Activated CD4-positive, alpha-beta T cell treated with anti-CD3 and anti-CD28 coated beads, Interleukin-2, Interleukin-4, amounts not matched to agents 100 ng/mL and 50 ng/mL, durations not matched to agents 16 hours and 8 hours (primary cell): ENCODE measurements around the gene DVL1.

Source experiments
- DNase-seq: peaks from one replicate; pipeline ENCODE4 v3.0.0-alpha.2; 2020; ENCODE audit warnings: low spot score

The DVL1 gene

GRCh38 chr1:1340185-1340584 is 9.0 kb downstream of the DVL1 start:
- DNase-seq: no peak

DNA sequence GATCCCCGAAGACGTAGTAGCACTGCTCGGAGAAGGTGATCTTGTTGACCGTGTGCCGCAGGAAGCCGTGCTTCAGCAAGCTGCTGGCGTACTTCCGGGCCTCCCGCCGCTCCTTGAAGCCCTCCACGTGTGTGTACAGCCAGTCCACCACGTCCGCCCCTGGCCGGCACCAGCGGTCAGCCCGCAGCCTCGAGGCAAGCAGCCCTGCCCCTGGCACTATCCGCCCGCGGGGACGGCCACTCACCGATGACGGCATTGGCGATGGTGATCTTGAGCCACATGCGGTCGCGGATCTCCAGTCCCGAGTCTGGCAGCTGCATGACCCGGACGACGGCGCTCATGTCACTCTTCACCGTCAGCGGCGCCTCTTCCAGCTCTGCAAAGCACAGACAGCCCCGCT is 10.9 kb downstream of the DVL1 start:
- DNase-seq: no peak

DNA sequence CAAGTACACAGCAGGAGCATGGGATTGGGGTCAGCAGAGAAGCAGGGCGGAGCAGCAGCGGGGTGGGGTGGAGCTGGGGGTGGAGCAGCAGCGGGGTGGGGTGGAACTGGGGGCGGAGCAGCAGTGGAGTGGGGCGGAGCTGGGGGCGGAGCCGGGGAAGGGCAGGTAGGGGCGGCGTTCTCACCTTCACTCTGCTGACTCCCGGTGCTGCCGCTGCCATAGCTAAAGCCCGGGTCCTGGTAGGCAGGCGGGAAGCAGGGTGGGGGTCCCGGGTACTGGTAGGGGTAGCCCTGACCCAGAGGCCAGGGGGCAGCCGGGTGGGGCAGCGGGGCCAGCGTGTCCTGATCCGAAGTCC is 11.4 kb downstream of the DVL1 start:
- peak; percentile 29 for DNase-seq

DNA sequence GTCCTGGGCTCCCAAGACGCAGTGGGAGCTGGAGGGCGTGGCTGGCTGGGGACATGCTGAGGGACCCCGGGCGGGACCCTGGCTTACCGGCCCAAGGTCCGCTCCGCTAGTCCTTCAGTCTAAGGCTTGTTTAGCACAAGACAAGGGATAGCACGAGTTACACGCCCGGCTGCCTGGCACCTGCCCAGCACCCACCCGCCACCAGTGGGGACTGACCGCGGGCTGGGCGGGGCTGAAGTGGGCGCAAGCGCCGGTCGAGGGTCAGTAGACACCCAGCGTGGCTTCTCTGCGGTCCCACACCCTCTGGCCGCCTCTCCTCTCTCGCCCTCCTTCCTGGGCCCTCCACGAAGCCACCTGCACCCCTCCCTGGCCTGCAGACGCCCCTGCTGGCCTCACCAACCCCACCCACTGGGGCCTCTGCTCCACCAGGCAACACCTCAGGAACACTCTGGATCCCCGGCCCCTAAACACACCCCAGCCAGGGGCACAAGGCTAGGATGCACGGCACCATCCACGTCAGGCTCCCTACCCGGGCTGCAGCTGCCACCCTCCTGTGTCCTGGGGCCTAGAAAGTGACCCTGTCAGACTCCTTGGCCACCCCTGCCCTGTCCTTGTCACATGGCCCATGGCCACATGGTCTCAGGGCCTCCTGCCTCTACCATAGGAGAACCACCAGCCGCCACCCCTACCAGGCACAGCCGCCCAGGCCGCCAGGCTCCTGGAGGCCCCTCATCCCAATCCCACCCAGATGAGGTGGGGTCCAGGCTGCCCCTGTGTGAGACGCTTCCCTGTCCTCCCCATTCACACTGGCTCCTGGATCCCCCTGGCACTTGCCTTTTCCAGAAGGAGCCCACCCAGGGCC is 12.1 kb downstream of the DVL1 start:
- no peak for DNase-seq

DNA sequence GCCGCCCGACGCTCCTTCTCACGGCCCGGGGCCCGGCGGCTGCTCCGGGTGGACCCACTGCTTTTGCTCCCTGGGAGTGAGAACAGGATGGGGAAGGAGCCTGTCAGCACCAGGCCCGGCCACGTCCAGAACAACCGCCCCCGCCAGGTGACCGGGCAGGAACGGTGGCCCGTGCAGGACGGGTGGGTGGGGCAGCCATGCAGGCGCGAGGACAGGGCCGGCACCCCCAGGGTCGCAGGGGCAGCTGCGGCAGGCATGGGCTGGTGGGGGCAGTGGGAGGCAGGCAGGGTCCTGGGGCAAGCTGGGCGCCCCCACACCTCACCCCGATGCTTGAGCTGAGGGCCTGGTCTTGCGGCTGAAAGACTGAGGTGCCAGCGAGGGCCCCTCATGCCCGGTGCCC is 12.8 kb downstream of the DVL1 start:
- no peak for DNase-seq

DNA sequence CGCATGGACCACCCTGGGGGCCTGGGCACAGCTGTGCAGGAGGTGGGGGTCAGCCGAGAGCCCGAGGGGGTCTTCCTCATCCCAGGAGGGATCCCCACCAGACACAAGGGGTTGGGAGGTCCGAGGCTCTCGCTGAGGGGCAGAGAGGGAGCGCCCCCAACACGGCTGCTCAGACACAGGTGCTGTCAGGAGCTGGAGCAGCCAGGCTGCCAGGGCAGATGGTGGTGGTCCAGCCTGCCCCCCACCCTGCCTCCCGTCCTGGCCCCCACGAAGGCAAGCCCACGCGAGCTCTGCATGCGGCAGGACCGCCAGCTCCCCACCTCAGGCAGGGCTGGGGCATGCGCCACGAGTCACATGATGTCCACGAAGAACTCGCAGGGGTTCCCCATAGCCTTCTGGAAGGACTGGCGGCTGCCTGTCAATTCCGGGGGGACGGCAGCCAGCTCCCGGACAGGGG is 13.4 kb downstream of the DVL1 start:
- DNase-seq: no peak

- DNase-seq: no peak
These were observed 13.9 kb downstream of the DVL1 start for GRCh38 chr1:1335283-1335682.

DNA sequence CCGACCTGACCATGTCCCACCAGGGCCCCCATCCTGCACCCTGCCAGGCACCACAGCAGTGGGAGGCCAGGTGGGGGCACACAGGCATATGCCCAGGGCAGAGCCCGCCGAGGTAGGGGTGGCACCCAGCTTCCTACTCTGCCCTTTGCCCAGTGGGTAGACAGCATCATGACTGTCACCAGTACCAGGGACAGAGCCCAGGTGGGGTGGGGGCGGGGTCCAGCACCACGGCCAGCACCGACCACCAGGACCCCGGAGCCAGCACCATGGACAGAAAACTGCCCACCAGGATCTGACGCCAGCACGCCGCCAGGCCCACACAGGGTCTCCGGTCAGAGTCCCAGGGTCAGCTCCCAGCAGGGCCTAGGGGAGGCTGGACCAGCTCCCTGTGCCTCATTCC is 14.4 kb downstream of the DVL1 start:
- no peak for DNase-seq

GRCh38 chr1:1333551-1334241 is 15.5 kb downstream of the DVL1 start:
- DNase-seq: no peak

GRCh38 chr1:1332774-1333480 is 16.3 kb downstream of the DVL1 start:
- no peak for DNase-seq

DNA sequence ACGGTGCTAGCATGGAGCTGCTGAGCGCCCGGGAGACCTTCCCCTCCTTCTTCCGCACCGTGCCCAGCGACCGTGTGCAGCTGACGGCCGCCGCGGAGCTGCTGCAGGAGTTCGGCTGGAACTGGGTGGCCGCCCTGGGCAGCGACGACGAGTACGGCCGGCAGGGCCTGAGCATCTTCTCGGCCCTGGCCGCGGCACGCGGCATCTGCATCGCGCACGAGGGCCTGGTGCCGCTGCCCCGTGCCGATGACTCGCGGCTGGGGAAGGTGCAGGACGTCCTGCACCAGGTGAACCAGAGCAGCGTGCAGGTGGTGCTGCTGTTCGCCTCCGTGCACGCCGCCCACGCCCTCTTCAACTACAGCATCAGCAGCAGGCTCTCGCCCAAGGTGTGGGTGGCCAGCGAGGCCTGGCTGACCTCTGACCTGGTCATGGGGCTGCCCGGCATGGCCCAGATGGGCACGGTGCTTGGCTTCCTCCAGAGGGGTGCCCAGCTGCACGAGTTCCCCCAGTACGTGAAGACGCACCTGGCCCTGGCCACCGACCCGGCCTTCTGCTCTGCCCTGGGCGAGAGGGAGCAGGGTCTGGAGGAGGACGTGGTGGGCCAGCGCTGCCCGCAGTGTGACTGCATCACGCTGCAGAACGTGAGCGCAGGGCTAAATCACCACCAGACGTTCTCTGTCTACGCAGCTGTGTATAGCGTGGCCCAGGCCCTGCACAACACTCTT is 17.0 kb downstream of the DVL1 start:
- no peak for DNase-seq

DNA sequence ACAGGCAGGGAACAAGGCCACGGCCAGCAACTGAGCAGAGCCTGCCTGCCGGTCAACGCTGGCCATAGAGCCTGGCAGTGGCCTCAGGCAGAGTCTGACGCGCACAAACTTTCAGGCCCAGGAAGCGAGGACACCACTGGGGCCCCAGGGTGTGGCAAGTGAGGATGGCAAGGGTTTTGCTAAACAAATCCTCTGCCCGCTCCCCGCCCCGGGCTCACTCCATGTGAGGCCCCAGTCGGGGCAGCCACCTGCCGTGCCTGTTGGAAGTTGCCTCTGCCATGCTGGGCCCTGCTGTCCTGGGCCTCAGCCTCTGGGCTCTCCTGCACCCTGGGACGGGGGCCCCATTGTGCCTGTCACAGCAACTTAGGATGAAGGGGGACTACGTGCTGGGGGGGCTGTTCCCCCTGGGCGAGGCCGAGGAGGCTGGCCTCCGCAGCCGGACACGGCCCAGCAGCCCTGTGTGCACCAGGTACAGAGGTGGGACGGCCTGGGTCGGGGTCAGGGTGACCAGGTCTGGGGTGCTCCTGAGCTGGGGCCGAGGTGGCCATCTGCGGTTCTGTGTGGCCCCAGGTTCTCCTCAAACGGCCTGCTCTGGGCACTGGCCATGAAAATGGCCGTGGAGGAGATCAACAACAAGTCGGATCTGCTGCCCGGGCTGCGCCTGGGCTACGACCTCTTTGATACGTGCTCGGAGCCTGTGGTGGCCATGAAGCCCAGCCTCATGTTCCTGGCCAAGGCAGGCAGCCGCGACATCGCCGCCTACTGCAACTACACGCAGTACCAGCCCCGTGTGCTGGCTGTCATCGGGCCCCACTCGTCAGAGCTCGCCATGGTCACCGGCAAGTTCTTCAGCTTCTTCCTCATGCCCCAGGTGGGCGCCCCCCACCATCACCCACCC is 17.9 kb downstream of the DVL1 start, which contains the start of gene TAS1R3:
Gene TAS1R3 (plus strand): TSS at position 213 of the 898 bp plus-strand sequence. CDS start 66 bp downstream, at position 279.
- no peak for DNase-seq

GRCh38 chr1:1330366-1331067 is 18.7 kb downstream of the DVL1 start:
- DNase-seq: no peak

- DNase-seq: no peak
These were observed 19.7 kb downstream of the DVL1 start for GRCh38 chr1:1329304-1330210.

GRCh38 chr1:1328254-1328653 is 21.0 kb downstream of the DVL1 start:
- DNase-seq: no peak

DNA sequence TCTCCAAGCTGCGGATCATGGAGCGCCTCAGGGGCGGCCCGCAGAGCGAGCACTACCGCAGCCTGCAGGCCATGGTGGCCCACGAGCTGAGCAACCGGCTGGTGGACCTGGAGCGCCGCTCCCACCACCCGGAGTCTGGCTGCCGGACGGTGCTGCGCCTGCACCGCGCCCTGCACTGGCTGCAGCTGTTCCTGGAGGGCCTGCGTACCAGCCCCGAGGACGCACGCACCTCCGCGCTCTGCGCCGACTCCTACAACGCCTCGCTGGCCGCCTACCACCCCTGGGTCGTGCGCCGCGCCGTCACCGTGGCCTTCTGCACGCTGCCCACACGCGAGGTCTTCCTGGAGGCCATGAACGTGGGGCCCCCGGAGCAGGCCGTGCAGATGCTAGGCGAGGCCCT is 21.9 kb downstream of the DVL1 start:
- no peak for DNase-seq

- no peak for DNase-seq
These were observed 23.1 kb downstream of the DVL1 start for GRCh38 chr1:1326075-1326605.

GRCh38 chr1:1325288-1326074 is 23.7 kb downstream of the DVL1 start:
- no peak for DNase-seq
